A549 (cell line): Measurements from ENCODE around the gene NOSTRIN. TPM values are rescaled to one million over a fixed set of nuclear protein-coding genes. Genes with fewer than 3 reads are reported as not detected.

Source experiments
- ATAC-seq, 2 experiments: fragments of 200-7000 bp in 1 of 2; fragments of >200 bp in 1 of 2; cut with Nextera tagmentation in 1 of 2; cut with Tn5 transposase in 1 of 2; 3 replicates each; pipeline versions ENCODE4 v1.8.0 to v1.9.1; 2018 to 2020; ENCODE audit warnings: mild to moderate bottlenecking in 1 of 2, moderate library complexity in 1 of 2
- CTCF ChIA-PET: fragments of 300-600 bp; sonication (Branson Sonifier 250); formaldehyde crosslinking; extraction: SDS; loops from one replicate; lab custom pipeline; 2021; ENCODE audit warnings: antibody characterized with exemption, inconsistent platforms; lab: Yijun Ruan, JAX
- POLR2A ChIA-PET: fragments of 350-600 bp; formaldehyde crosslinking; extraction: SDS; loops from one replicate; lab custom pipeline; 2021; ENCODE audit warnings: antibody characterized with exemption, inconsistent platforms; lab: Yijun Ruan, JAX
- DNase-seq, 2 experiments: peaks; one replicate each; pipeline versions ENCODE4 v3.0.0 to v3.0.0-alpha.2; 2011 to 2016; ENCODE audit warnings: low read depth in 1 of 2, low spot score in 1 of 2
- FAIRE-seq: peaks from 2 replicates; lab custom pipeline; 2011; peaks lifted over from hg19 to GRCh38; lab: Jason Lieb, UNC
- H3K27ac ChIP-seq, 2 experiments: fragments of >200 bp; sonication (Bioruptor Twin); formaldehyde crosslinking; 3 replicates each; pipeline ENCODE4 v1.5.1; 2016 to 2017
- H3K4me1 ChIP-seq: fragments of >200 bp; sonication (Bioruptor Twin); formaldehyde crosslinking; 3 replicates; pipeline ENCODE4 v1.6.1; 2016
- H3K4me2 ChIP-seq: fragments of >200 bp; sonication (Bioruptor Twin); formaldehyde crosslinking; 3 replicates; pipeline ENCODE4 v1.6.1; 2016
- H3K4me3 ChIP-seq: fragments of >200 bp; sonication (Bioruptor Twin); formaldehyde crosslinking; 3 replicates; pipeline ENCODE4 v1.5.1; 2016
- H3K9me3 ChIP-seq: fragments of >200 bp; sonication (Bioruptor Twin); formaldehyde crosslinking; 3 replicates; pipeline ENCODE4 v1.6.1; 2016
- ATOH8 ChIP-seq: fragments of 250-450 bp; sonication (Bioruptor Pico); IDR thresholded peaks from 2 replicates; pipeline ENCODE4 v1.5.0; 2020; ENCODE audit warnings: low read depth, mild to moderate bottlenecking, moderate library complexity
- CHD2 ChIP-seq: fragments of 150-350 bp; IDR thresholded peaks from 2 replicates; pipeline ENCODE4 v1.6.1; 2014; ENCODE audit warnings: low read length; ENCODE audit not compliant: partially characterized antibody
- CTCF ChIP-seq: fragments of >200 bp; sonication (Bioruptor Twin); formaldehyde crosslinking; IDR thresholded peaks from 3 replicates; pipeline ENCODE4 v1.5.1; 2016
- ESRRA ChIP-seq: fragments of 150-350 bp; IDR thresholded peaks from 2 replicates; pipeline ENCODE4 v1.6.1; 2014; ENCODE audit warnings: mild to moderate bottlenecking, low read length, borderline replicate concordance
- FOSB ChIP-seq: fragments of 250-450 bp; sonication (Bioruptor Pico); IDR thresholded peaks from 2 replicates; pipeline ENCODE4 v1.5.0; 2020; ENCODE audit warnings: mild to moderate bottlenecking, moderate library complexity
- FOXS1 ChIP-seq: fragments of 250-450 bp; sonication (Bioruptor Pico); IDR thresholded peaks from 2 replicates; pipeline ENCODE4 v1.5.0; 2020; ENCODE audit warnings: mild to moderate bottlenecking, moderate library complexity
- HDAC2 ChIP-seq: fragments of 200-600 bp; sonication (generic); IDR thresholded peaks from 2 replicates; pipeline ENCODE4 v1.6.1; 2016
- HEYL ChIP-seq: fragments of 250-450 bp; sonication (Bioruptor Pico); IDR thresholded peaks from 2 replicates; pipeline ENCODE4 v1.8.0; 2021; ENCODE audit warnings: mild to moderate bottlenecking, moderate library complexity
- KDM1A ChIP-seq: fragments of 200-600 bp; sonication (generic); IDR thresholded peaks from 2 replicates; pipeline ENCODE4 v1.6.1; 2016; ENCODE audit warnings: low read depth, mild to moderate bottlenecking
- MAFK ChIP-seq: fragments of 450-650 bp; IDR thresholded peaks from 2 replicates; pipeline ENCODE4 v1.6.1; 2014; ENCODE audit not compliant: partially characterized antibody
- MAX ChIP-seq: IDR thresholded peaks from 2 replicates; pipeline ENCODE4 v1.6.1; 2012
- POLR2A ChIP-seq: IDR thresholded peaks from 2 replicates; pipeline ENCODE4 v1.6.1; 2012; ENCODE audit warnings: mild to moderate bottlenecking, low read length
- POLR2AphosphoS2 ChIP-seq: conservative IDR thresholded peaks from 2 replicates; pipeline ENCODE4 v1.6.1; 2012; ENCODE audit warnings: low read length, improper control_type of control experiment, inconsistent platforms
- RAD21 ChIP-seq, 2 experiments: fragments of >200 bp in 1 of 2; sonication (Bioruptor Twin) in 1 of 2; formaldehyde crosslinking in 1 of 2; IDR thresholded peaks in 1 of 2; conservative IDR thresholded peaks in 1 of 2; 2 replicates in 1 of 2; 3 replicates in 1 of 2; pipeline ENCODE4 v1.6.1; 2012 to 2018; ENCODE audit warnings: inconsistent platforms in 1 of 2
- RCOR1 ChIP-seq: fragments of 150-350 bp; IDR thresholded peaks from 2 replicates; pipeline ENCODE4 v1.6.1; 2014; ENCODE audit warnings: antibody characterized with exemption, low read length, low read depth
- SMC3 ChIP-seq: fragments of >200 bp; sonication (Bioruptor Twin); formaldehyde crosslinking; IDR thresholded peaks from 3 replicates; pipeline ENCODE4 v1.6.1; 2018; ENCODE audit warnings: inconsistent platforms
- SREBF2 ChIP-seq: fragments of 450-650 bp; IDR thresholded peaks from 2 replicates; pipeline ENCODE4 v1.6.1; 2014; ENCODE audit warnings: mild to moderate bottlenecking, moderate library complexity
- TFCP2L1 ChIP-seq: fragments of 250-450 bp; sonication (Bioruptor Pico); IDR thresholded peaks from 2 replicates; pipeline ENCODE4 v1.5.0; 2021; ENCODE audit warnings: mild to moderate bottlenecking
- ZSCAN20 ChIP-seq: fragments of 250-450 bp; sonication (Bioruptor Pico); IDR thresholded peaks from 2 replicates; pipeline ENCODE4 v1.8.0; 2022; ENCODE audit warnings: mild to moderate bottlenecking, moderate library complexity
- WGBS: methylation state at CpG from one replicate; pipeline ENCODE4 v1.1.6; 2017; ENCODE audit errors: missing lambda C conversion rate; 5-methylcytosine and 5-hydroxymethylcytosine counted together
- polyA plus RNA-seq, 4 experiments: library from polyadenylated mRNA; depleted of rRNA in 3 of 4; stranded (reverse); fragments of >200 nt; fragmentation: RNase III in 1 of 4; extraction: RNeasy Plus Mini Kit Qiagen cat#74134 plus additional on column Dnase treatment in 1 of 4; gene quantifications; 2 replicates in 3 of 4; 3 replicates in 1 of 4; pipeline ENCODE4 v1.2.3, GENCODE V29; 2011 to 2017
- TF ChIP-seq, protein P1 (sequence below): fragments of >200 bp; sonication (Bioruptor Twin); formaldehyde crosslinking; IDR thresholded peaks from 3 replicates; pipeline ENCODE4 v1.6.1; 2016
- TF ChIP-seq, protein P2 (sequence below): fragments of 150-350 bp; IDR thresholded peaks from 2 replicates; pipeline ENCODE4 v1.6.1; 2014; ENCODE audit warnings: low read depth, mild to moderate bottlenecking, low read length

Gene NOSTRIN
- polyA plus RNA-seq, 2 of the 4 experiments (the other 2 are of a cell fraction), result 2.5 to 11.7 TPM

DNA sequence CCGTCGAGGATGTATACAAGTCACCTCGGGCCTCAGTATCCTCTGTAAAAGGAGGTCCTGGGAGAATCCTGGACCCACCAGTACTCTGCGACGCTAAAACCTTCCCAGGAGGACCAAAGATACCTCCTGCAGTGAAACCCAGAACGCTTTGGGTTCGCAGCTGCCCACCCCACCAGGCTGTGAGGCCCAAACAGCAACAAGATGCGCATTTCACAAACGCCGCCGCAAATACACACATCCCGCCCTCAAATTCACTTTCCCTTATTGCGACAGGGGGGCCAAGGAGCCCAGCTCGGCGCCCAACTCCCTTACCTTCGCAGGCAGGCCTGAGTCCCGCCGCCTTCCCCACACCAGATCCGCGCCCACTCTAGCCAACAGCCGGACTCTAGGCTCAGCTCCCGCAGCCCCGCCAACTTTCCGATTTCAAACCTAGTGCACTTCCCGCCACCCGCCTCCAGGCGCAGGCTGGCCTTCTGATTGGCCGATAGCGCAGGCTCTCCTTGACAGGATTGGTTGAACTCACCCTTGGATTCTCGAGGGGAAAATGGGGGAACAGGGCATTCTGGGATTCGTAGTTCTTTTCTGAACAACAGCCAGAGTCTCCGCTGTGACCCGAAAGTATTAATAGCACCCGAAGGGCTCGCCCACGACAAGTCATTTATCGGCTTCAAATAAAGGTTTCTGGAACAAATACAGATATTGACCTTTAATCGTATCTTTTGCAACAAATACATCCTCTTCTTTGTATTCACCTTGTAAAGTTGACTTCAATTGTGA, 87.8 kb downstream of the NOSTRIN start, which contains the start of gene SPC25 (continued):
- TF ChIP-seq MAX (0 out of 2 replicates have a peak, but pooled peaks have one; percentile 48), RAD21 (conservative IDR thresholded peaks at IDR 0.05 in 1 of 2, IDR thresholded peaks at IDR 0.05 in 1 of 2) (no peak), TFCP2L1 (no peak), HEYL (CRISPR knock-in tag) (no peak), RCOR1 (no peak), SMC3 (no peak), MAFK (no peak), CHD2 (peak; percentile 78), KDM1A (no peak), FOSB (CRISPR knock-in tag) (no peak), FOXS1 (no peak), CTCF (no peak), ZSCAN20 (no peak), ATOH8 (CRISPR knock-in tag) (no peak), HDAC2 (peak; percentile 85; the same call in 1 of the 2 replicates), POLR2A (no peak)
- TF ChIP-seq, protein P1, sequence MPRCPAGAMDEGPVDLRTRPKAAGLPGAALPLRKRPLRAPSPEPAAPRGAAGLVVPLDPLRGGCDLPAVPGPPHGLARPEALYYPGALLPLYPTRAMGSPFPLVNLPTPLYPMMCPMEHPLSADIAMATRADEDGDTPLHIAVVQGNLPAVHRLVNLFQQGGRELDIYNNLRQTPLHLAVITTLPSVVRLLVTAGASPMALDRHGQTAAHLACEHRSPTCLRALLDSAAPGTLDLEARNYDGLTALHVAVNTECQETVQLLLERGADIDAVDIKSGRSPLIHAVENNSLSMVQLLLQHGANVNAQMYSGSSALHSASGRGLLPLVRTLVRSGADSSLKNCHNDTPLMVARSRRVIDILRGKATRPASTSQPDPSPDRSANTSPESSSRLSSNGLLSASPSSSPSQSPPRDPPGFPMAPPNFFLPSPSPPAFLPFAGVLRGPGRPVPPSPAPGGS, result no peak
- TF ChIP-seq, protein P2, sequence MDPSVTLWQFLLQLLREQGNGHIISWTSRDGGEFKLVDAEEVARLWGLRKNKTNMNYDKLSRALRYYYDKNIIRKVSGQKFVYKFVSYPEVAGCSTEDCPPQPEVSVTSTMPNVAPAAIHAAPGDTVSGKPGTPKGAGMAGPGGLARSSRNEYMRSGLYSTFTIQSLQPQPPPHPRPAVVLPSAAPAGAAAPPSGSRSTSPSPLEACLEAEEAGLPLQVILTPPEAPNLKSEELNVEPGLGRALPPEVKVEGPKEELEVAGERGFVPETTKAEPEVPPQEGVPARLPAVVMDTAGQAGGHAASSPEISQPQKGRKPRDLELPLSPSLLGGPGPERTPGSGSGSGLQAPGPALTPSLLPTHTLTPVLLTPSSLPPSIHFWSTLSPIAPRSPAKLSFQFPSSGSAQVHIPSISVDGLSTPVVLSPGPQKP, result no peak

DNA sequence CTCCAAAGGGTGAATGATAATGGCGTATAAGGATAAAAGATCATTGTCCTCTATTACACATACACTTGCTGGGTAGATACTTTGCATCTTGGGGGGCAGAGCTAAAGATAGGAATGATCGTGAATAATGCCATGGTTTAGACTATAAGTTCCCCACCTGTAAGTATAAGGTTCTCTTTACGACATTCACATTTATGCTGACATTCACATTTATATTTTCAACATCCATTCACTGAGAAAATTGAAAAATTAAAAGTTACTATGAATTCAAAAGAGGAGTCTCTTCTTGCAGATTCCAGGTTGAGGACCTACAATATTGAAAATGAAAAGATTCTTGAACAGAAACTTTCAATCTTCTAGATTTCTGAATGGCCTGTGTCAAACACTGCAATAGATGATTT, 89.9 kb downstream of the NOSTRIN start:
- peaks cover 8% of the 10 kb centered on the region; the same call in 2 of the 3 replicates for H3K4me1 ChIP-seq
- DNase-seq (no peak), ATAC-seq (no peak), FAIRE-seq (no peak)
- POLR2A ChIA-PET, result no interaction called here
- TF ChIP-seq ESRRA (no peak), SREBF2 (no peak), MAFK (peak; percentile 68), POLR2AphosphoS2 (no peak)
- CTCF ChIA-PET, result interaction anchor here (0.7 kb wide), 1 partner anchor 8 kb away, joined by 3 read pairs; no protein-coding TSS in a partner anchor
- H3K9me3 ChIP-seq, result no peaks in the 10 kb centered on the region
- no peak overlapping the region for H3K4me2 ChIP-seq
- 63% methylated on average over 3 of the region's 3 CpGs for WGBS
- H3K4me3 ChIP-seq, result no peak overlapping the region
- H3K27ac ChIP-seq, result no peak overlapping the region
